HCT116 (cell line): Measurements from ENCODE around the gene SLC41A2. TPM values are rescaled to one million over a fixed set of nuclear protein-coding genes. Genes with fewer than 3 reads are reported as not detected.

Source experiments
- ATAC-seq: fragments of 200-7000 bp; cut with Tn5 transposase; 2 replicates; pipeline ENCODE4 v1.9.1; 2020; ENCODE audit warnings: mild to moderate bottlenecking, moderate library complexity
- BruUV-seq: library from RNA; stranded (reverse); fragments of 400-500 nt; replicated peaks from 2 replicates; lab custom pipeline; 2021; lab: Mats Ljungman, UMichigan
- CTCF ChIA-PET: fragments of 300-600 bp; sonication (Branson Sonifier 250); formaldehyde crosslinking; loops from one replicate; lab custom pipeline; 2021; ENCODE audit warnings: antibody characterized with exemption; lab: Charles Lee
- POLR2A ChIA-PET: fragments of 300-600, 350-600 bp; sonication (Branson Sonifier 250); formaldehyde crosslinking; loops from one replicate; lab custom pipeline; 2021; ENCODE audit warnings: antibody characterized with exemption; lab: Charles Lee
- RAD21 ChIA-PET, 2 experiments: fragments of 300-600 bp; sonication (Branson Sonifier 250); formaldehyde crosslinking; loops; one replicate each; lab custom pipeline; 2023; ENCODE audit warnings: low total read pairs in 2 of 2; ENCODE audit not compliant: uncharacterized antibody in 2 of 2, unreplicated experiment in 2 of 2, low non-redundant PET in 1 of 2; lab: Charles Lee
- DNase-seq: peaks from one replicate; pipeline ENCODE4 v3.0.0-alpha.2; 2010; ENCODE audit warnings: low read depth, low spot score
- H2AFZ ChIP-seq: fragments of 200-600 bp; shearing (Covaris generic), sonication (generic); 2 replicates; pipeline ENCODE4 v1.6.1; 2017; ENCODE audit warnings: low read depth, mixed run types, mixed read lengths, antibody characterized with exemption, low read length; ENCODE audit not compliant: poor library complexity, severe bottlenecking
- H3K27ac ChIP-seq: 2 replicates; pipeline ENCODE4 v1.5.1; 2012; ENCODE audit warnings: low read depth, low read length
- H3K27me3 ChIP-seq: fragments of 200-600 bp; sonication (generic); 2 replicates; pipeline ENCODE4 v1.6.1; 2016; ENCODE audit warnings: mixed run types, low read length, mixed read lengths; ENCODE audit not compliant: insufficient read depth
- H3K36me3 ChIP-seq, 2 experiments: fragments of 200-500 bp in 1 of 2; fragments of 200-600 bp in 1 of 2; sonication (Bioruptor generic) in 1 of 2; sonication (generic) in 1 of 2; 2 replicates each; pipeline versions ENCODE4 v1.5.1 to v1.6.1; 2014 to 2016; ENCODE audit warnings: low read length in 2 of 2, inconsistent platforms in 1 of 2, mixed read lengths in 1 of 2, mixed run types in 1 of 2; ENCODE audit not compliant: insufficient read depth in 2 of 2, control insufficient read depth in 1 of 2
- H3K4me1 ChIP-seq, 2 experiments: fragments of 200-600 bp in 1 of 2; sonication (generic) in 1 of 2; 2 replicates each; pipeline versions ENCODE4 v1.5.1 to v1.6.1; 2012 to 2017; ENCODE audit warnings: low read length in 2 of 2, inconsistent platforms in 1 of 2, mild to moderate bottlenecking in 1 of 2, mixed read lengths in 1 of 2, mixed run types in 1 of 2, moderate library complexity in 1 of 2; ENCODE audit not compliant: insufficient read depth in 2 of 2, control insufficient read depth in 1 of 2
- H3K4me2 ChIP-seq: fragments of 200-600 bp; sonication (generic); 2 replicates; pipeline ENCODE4 v1.6.1; 2017; ENCODE audit warnings: mixed run types, low read length, mixed read lengths
- H3K4me3 ChIP-seq, 2 experiments: fragments of 200-600 bp in 1 of 2; sonication (generic) in 1 of 2; replicated peaks in 1 of 2; 2 replicates each; pipeline ENCODE4 v1.5.1; 2011 to 2016; ENCODE audit warnings: low read length in 2 of 2, control low read depth in 1 of 2, low read depth in 1 of 2, mild to moderate bottlenecking in 1 of 2, mixed read lengths in 1 of 2, mixed run types in 1 of 2
- H3K79me2 ChIP-seq: fragments of 200-600 bp; sonication (generic); 2 replicates; pipeline ENCODE4 v1.6.1; 2017; ENCODE audit warnings: mild to moderate bottlenecking, mixed run types, low read length, moderate library complexity, mixed read lengths; ENCODE audit not compliant: insufficient read depth
- H3K9ac ChIP-seq: fragments of 200-600 bp; sonication (generic); 2 replicates; pipeline ENCODE4 v1.6.1; 2016; ENCODE audit warnings: low read length, mixed read lengths
- H3K9me2 ChIP-seq: fragments of 200-600 bp; sonication (generic), shearing (Covaris generic); 2 replicates; pipeline ENCODE4 v1.6.1; 2017; ENCODE audit warnings: mixed run types, mild to moderate bottlenecking, moderate library complexity; ENCODE audit not compliant: insufficient read depth
- H3K9me3 ChIP-seq, 2 experiments: fragments of 200-500 bp in 1 of 2; fragments of 200-600 bp in 1 of 2; sonication (Bioruptor generic) in 1 of 2; sonication (generic) in 1 of 2; 2 replicates each; pipeline ENCODE4 v1.6.1; 2014 to 2017; ENCODE audit warnings: low read length in 2 of 2, mixed read lengths in 2 of 2, inconsistent platforms in 1 of 2, low read depth in 1 of 2, mild to moderate bottlenecking in 1 of 2, mixed run types in 1 of 2, moderate library complexity in 1 of 2; ENCODE audit not compliant: control insufficient read depth in 1 of 2, insufficient read depth in 1 of 2
- H4K20me1 ChIP-seq: fragments of 200-600 bp; sonication (generic), shearing (Covaris generic); 2 replicates; pipeline ENCODE4 v1.6.1; 2017; ENCODE audit warnings: mixed run types, mild to moderate bottlenecking, moderate library complexity; ENCODE audit not compliant: insufficient read depth
- ATF3 ChIP-seq: IDR thresholded peaks from 2 replicates; pipeline ENCODE4 v1.6.1; 2012
- EGR1 ChIP-seq: IDR thresholded peaks from 2 replicates; pipeline ENCODE4 v1.6.1; 2012; ENCODE audit warnings: low read depth
- ELF1 ChIP-seq: IDR thresholded peaks from 2 replicates; pipeline ENCODE4 v1.6.1; 2012; ENCODE audit warnings: low read depth, borderline replicate concordance
- EZH2phosphoT487 ChIP-seq: fragments of 200-600 bp; IDR thresholded peaks from 2 replicates; pipeline ENCODE4 v1.6.1; 2018; ENCODE audit warnings: antibody characterized with exemption, borderline replicate concordance
- FOSL1 ChIP-seq: IDR thresholded peaks from 2 replicates; pipeline ENCODE4 v1.6.1; 2012; ENCODE audit warnings: low read depth
- POLR2A ChIP-seq: IDR thresholded peaks from 2 replicates; pipeline ENCODE4 v1.7.0; 2011; ENCODE audit warnings: borderline replicate concordance; ENCODE audit not compliant: insufficient read depth, insufficient read length; ENCODE audit errors: extremely low read depth
- RAD21 ChIP-seq: IDR thresholded peaks from 2 replicates; pipeline ENCODE4 v1.6.1; 2012; ENCODE audit warnings: low read depth, mild to moderate bottlenecking
- SIN3A ChIP-seq: IDR thresholded peaks from 2 replicates; pipeline ENCODE4 v1.6.1; 2012; ENCODE audit warnings: low read depth
- SP1 ChIP-seq: IDR thresholded peaks from 2 replicates; pipeline ENCODE4 v1.6.1; 2012; ENCODE audit warnings: low read depth
- YY1 ChIP-seq: IDR thresholded peaks from 2 replicates; pipeline ENCODE4 v1.6.1; 2011; ENCODE audit warnings: low read length, low read depth, moderate library complexity, mild to moderate bottlenecking; ENCODE audit not compliant: insufficient replicate concordance; ENCODE audit errors: extremely low read depth
- ZBTB33 ChIP-seq: IDR thresholded peaks from 2 replicates; pipeline ENCODE4 v1.6.1; 2011; ENCODE audit warnings: mild to moderate bottlenecking, low read length, moderate library complexity; ENCODE audit not compliant: insufficient replicate concordance; ENCODE audit errors: extremely low read depth
- intact Hi-C: fragments of 100-400 bp; cut with micrococcal nuclease; formaldehyde crosslinking; loops from 2 replicates; pipeline ENCODE4 v1.10.0; 2022
- total RNA-seq: library from RNA; stranded (reverse); gene quantifications from one replicate; pipeline ENCODE4 v1.2.1, GENCODE V29; 2021; ENCODE audit not compliant: unreplicated experiment
- TF ChIP-seq, protein P1 (sequence below): IDR thresholded peaks from 2 replicates; pipeline ENCODE4 v1.6.1; 2012; ENCODE audit warnings: low read depth
- TF ChIP-seq, protein P2 (sequence below): IDR thresholded peaks from 2 replicates; pipeline ENCODE4 v1.6.1; 2012

The SLC41A2 gene
- total RNA-seq, 1 experiment from 2014 or later: 12.5 TPM

- no peak for TF ChIP-seq ATF3
- TF ChIP-seq SIN3A: peak; percentile 50
- TF ChIP-seq ZBTB33: no peak
- TF ChIP-seq YY1: no peak
These were observed at the start of gene SLC41A2 (continued) for GRCh38 chr12:104958001-104958804.

DNA sequence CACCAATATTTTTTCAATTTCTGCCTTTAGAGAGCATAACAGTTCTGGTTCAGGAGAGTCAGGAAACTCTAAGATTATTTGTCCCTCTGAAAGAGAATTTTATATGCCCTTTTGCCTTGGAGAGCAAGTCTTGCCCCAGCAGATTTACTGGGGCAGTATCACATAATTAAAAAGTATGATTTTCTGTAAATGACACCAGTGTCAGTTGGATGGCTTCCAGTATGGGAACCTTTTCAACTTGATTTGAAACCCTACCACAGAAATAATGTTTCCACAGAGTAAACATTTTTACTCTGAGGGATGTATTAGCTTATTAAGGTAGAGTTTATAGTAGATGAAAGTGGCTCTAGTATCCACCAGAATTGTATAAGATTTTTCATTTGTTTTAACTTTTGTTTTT is 43.4 kb upstream of the SLC41A2 start:
- TF ChIP-seq, protein P1, sequence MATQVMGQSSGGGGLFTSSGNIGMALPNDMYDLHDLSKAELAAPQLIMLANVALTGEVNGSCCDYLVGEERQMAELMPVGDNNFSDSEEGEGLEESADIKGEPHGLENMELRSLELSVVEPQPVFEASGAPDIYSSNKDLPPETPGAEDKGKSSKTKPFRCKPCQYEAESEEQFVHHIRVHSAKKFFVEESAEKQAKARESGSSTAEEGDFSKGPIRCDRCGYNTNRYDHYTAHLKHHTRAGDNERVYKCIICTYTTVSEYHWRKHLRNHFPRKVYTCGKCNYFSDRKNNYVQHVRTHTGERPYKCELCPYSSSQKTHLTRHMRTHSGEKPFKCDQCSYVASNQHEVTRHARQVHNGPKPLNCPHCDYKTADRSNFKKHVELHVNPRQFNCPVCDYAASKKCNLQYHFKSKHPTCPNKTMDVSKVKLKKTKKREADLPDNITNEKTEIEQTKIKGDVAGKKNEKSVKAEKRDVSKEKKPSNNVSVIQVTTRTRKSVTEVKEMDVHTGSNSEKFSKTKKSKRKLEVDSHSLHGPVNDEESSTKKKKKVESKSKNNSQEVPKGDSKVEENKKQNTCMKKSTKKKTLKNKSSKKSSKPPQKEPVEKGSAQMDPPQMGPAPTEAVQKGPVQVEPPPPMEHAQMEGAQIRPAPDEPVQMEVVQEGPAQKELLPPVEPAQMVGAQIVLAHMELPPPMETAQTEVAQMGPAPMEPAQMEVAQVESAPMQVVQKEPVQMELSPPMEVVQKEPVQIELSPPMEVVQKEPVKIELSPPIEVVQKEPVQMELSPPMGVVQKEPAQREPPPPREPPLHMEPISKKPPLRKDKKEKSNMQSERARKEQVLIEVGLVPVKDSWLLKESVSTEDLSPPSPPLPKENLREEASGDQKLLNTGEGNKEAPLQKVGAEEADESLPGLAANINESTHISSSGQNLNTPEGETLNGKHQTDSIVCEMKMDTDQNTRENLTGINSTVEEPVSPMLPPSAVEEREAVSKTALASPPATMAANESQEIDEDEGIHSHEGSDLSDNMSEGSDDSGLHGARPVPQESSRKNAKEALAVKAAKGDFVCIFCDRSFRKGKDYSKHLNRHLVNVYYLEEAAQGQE: no peak
- no peak for TF ChIP-seq POLR2A
- TF ChIP-seq, protein P2, sequence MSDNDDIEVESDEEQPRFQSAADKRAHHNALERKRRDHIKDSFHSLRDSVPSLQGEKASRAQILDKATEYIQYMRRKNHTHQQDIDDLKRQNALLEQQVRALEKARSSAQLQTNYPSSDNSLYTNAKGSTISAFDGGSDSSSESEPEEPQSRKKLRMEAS: no peak
- TF ChIP-seq ELF1: no peak
- TF ChIP-seq EZH2phosphoT487: no peak
- TF ChIP-seq RAD21: no peak
- no peak for TF ChIP-seq SP1
- TF ChIP-seq ATF3: no peak
- TF ChIP-seq SIN3A: no peak
- no peak for TF ChIP-seq FOSL1
- TF ChIP-seq EGR1: no peak
- Histone ChIP-seq H3K9ac (no peak overlapping the region), H3K9me3 (no peaks in the 10 kb centered on the region), H3K4me3 (no peak overlapping the region), H3K4me2 (no peak overlapping the region), H3K27me3 (no peaks in the 10 kb centered on the region), H3K79me2 (peaks cover 13% of the 10 kb centered on the region), H4K20me1 (no peaks in the 10 kb centered on the region; the same call in 1 of the 2 replicates), H3K4me1 (no peaks in the 10 kb centered on the region), H3K9me2 (no peaks in the 10 kb centered on the region), H3K27ac (no peak overlapping the region), H2AFZ (no peak overlapping the region), H3K36me3 (peaks cover 7 to 34% of the 10 kb centered on the region in 2 experiments; a peak in 3 of 4 replicates)
- POLR2A ChIA-PET: interaction anchor here (0.6 kb wide), 1 partner anchor 12 kb away, joined by 3 read pairs; no protein-coding TSS in a partner anchor
- RAD21 ChIA-PET: no interaction called here
- BruUV-seq: no TSS peak
- intact Hi-C loops: no loop called here
- DNase-seq: no peak
- ATAC-seq: no peak
- CTCF ChIA-PET: no interaction called here
